GM21737 (cell line): ENCODE data around the gene DBN1.

ENCODE experiments used
- ATAC-seq: cut with Tn5 transposase; IDR thresholded peaks from one replicate; pipeline ENCODE4 v1.9.1; 2021; ENCODE audit warnings: mild to moderate bottlenecking, moderate library complexity; ENCODE audit not compliant: unreplicated experiment

The DBN1 gene

DNA sequence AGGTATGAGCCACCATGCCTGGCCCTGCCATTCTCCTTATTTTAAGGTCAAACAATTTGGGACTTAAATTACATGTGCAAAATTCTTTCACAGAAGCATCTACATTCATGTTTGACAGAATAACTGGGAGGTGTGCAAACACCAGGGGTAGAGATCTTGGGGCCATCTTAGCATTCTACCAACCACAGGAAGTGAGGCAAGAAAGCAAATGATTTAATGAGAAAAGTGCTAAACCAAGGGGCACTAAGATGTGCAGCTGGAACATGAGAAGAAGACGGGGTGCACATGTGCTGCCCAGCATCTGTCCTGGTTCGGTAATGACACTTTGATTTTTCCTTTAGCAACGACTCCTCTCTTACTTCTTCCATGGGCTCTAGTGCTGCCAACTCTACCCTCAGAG lies 62.9 kb downstream of the DBN1 start:
- ATAC-seq, result no peak

- no peak for ATAC-seq
Measured at GRCh38 chr5:177409043-177409801, 64.2 kb downstream of the DBN1 start, which contains the start of gene F12. TSS of gene F12 (minus strand) at chr5:177409564. CDS start at chr5:177409527, 37 bp downstream.
